BLaER1 (cell line): Measurements from ENCODE around the gene CNKSR1.
"Not testable (repeated sequence)": the region's sequence is repeated elsewhere in the genome, so short reads cannot be mapped to it uniquely, and the experiment has no call there.

Experiments
- H3K27ac ChIP-seq: shearing (Covaris generic); formaldehyde crosslinking; 2 replicates; pipeline ENCODE4 v1.8.1; 2022
- H3K27me3 ChIP-seq: shearing (Covaris generic); formaldehyde crosslinking; 2 replicates; pipeline ENCODE4 v1.8.1; 2022
- H3K36me3 ChIP-seq: shearing (Covaris generic); formaldehyde crosslinking; 2 replicates; pipeline ENCODE4 v1.8.1; 2022
- H3K4me1 ChIP-seq: shearing (Covaris generic); formaldehyde crosslinking; 2 replicates; pipeline ENCODE4 v1.8.1; 2022
- H3K4me2 ChIP-seq: shearing (Covaris generic); formaldehyde crosslinking; 2 replicates; pipeline ENCODE4 v1.8.1; 2022
- H3K4me3 ChIP-seq: shearing (Covaris generic); formaldehyde crosslinking; 2 replicates; pipeline ENCODE4 v1.8.1; 2022
- H3K9ac ChIP-seq: shearing (Covaris generic); formaldehyde crosslinking; 2 replicates; pipeline ENCODE4 v1.8.1; 2022
- H3K9me3 ChIP-seq: shearing (Covaris generic); formaldehyde crosslinking; 2 replicates; pipeline ENCODE4 v1.8.1; 2022
- H4K20me1 ChIP-seq: shearing (Covaris generic); formaldehyde crosslinking; 2 replicates; pipeline ENCODE4 v1.8.1; 2022
- Cebpa-rat ChIP-seq: shearing (Covaris generic); IDR thresholded peaks from 2 replicates; pipeline ENCODE4 v1.8.1; 2022

The CNKSR1 gene

GRCh38 chr1:26221094-26221493 is 43.8 kb downstream of the CNKSR1 start:
- Histone ChIP-seq H3K9me3 (no peaks in the 10 kb centered on the region), H3K27me3 (peaks cover 22% of the 10 kb centered on the region), H3K9ac (no peak overlapping the region), H3K27ac (no peak overlapping the region), H3K36me3 (no peaks in the 10 kb centered on the region), H3K4me1 (peaks cover 17% of the 10 kb centered on the region), H3K4me3 (no peak overlapping the region), H4K20me1 (no peaks in the 10 kb centered on the region), H3K4me2 (no peak overlapping the region)
- no peak for TF ChIP-seq Cebpa-rat

DNA sequence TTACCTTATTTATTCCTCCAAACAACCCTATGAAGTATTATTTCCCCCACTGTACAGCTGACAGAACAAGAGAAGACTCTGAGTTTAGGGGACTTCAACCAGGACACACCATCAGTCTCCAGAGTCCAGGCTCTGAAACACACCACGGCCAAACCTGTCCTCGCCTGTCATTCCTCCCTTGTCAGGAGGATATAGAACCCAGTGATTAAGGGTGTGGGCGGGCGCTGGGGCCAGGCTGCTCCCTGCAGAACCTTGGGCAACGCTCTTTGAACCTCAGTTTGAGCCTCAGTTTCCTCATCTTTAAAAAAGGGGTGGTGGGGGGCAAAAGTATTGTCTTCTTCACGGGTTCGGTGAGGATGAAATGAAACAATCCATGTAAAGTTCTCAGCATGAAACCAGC is 47.3 kb downstream of the CNKSR1 start:
- no peak for TF ChIP-seq Cebpa-rat
- Histone ChIP-seq H3K4me1 (peaks cover 25% of the 10 kb centered on the region), H3K4me3 (no peak overlapping the region), H3K4me2 (no peak overlapping the region), H3K9me3 (no peaks in the 10 kb centered on the region), H3K27ac (no peak overlapping the region), H3K36me3 (no peaks in the 10 kb centered on the region), H4K20me1 (no peaks in the 10 kb centered on the region), H3K9ac (no peak overlapping the region), H3K27me3 (peaks cover 33% of the 10 kb centered on the region)

- Histone ChIP-seq H3K9me3 (no peaks in the 10 kb centered on the region), H3K27me3 (peaks cover 33% of the 10 kb centered on the region), H3K4me3 (peak overlapping the region; percentile 53), H3K4me2 (peak overlapping the region; percentile 63), H3K27ac (no peak overlapping the region), H4K20me1 (no peaks in the 10 kb centered on the region), H3K4me1 (peaks cover 25% of the 10 kb centered on the region), H3K9ac (no peak overlapping the region), H3K36me3 (no peaks in the 10 kb centered on the region)
- TF ChIP-seq Cebpa-rat: no peak
Measured at GRCh38 chr1:26225033-26225831, 47.9 kb downstream of the CNKSR1 start.

- H3K27me3 ChIP-seq: peaks cover 15% of the 10 kb centered on the region
- not testable (repeated sequence) for H3K27ac ChIP-seq, H3K4me2 ChIP-seq, H3K4me3 ChIP-seq, H3K9me3 ChIP-seq, H3K36me3 ChIP-seq, H3K9ac ChIP-seq
- H4K20me1 ChIP-seq: peaks cover 14% of the 10 kb centered on the region
- H3K4me1 ChIP-seq: peaks cover 27% of the 10 kb centered on the region
Measured at GRCh38 chr1:26230682-26231081, 53.4 kb downstream of the CNKSR1 start.

- Histone ChIP-seq H3K9me3 (no peaks in the 10 kb centered on the region), H3K4me1 (peaks cover 34% of the 10 kb centered on the region), H3K27ac (peak within 1 kb of the TSS; percentile 85), H3K27me3 (no peaks in the 10 kb centered on the region), H4K20me1 (peaks cover 48% of the 10 kb centered on the region), H3K4me2 (peak within 1 kb of the TSS; percentile 93), H3K9ac (peak within 1 kb of the TSS; percentile 89), H3K4me3 (peak within 1 kb of the TSS; percentile 84), H3K36me3 (peaks cover 10% of the 10 kb centered on the region; the same call in 1 of the 2 replicates)
- no peak for TF ChIP-seq Cebpa-rat
Measured at GRCh38 chr1:26233903-26234643, 56.8 kb downstream of the CNKSR1 start, which contains the start of gene CEP85. TSS of gene CEP85 (plus strand) at chr1:26234200. CDS start at chr1:26239784, 5,584 bp downstream.

- H3K36me3 ChIP-seq: peaks cover 17% of the 10 kb centered on the region
- peak overlapping the region; percentile 89 for H3K9ac ChIP-seq
- no peaks in the 10 kb centered on the region for H3K27me3 ChIP-seq
- no peaks in the 10 kb centered on the region for H3K9me3 ChIP-seq
- TF ChIP-seq Cebpa-rat: no peak
- H4K20me1 ChIP-seq: peaks cover 55% of the 10 kb centered on the region
- peak overlapping the region; percentile 93 for H3K4me2 ChIP-seq
- H3K4me1 ChIP-seq: peaks cover 34% of the 10 kb centered on the region
- H3K4me3 ChIP-seq: peak overlapping the region; percentile 84
- peak overlapping the region; percentile 85 for H3K27ac ChIP-seq
Measured at GRCh38 chr1:26234644-26235370, 57.5 kb downstream of the CNKSR1 start.

GRCh38 chr1:26237230-26237966 is 60.1 kb downstream of the CNKSR1 start:
- Histone ChIP-seq H3K4me3 (no peak overlapping the region), H3K36me3 (peaks cover 43% of the 10 kb centered on the region), H3K27ac (no peak overlapping the region), H3K9me3 (no peaks in the 10 kb centered on the region), H3K4me1 (peaks cover 34% of the 10 kb centered on the region), H3K27me3 (no peaks in the 10 kb centered on the region), H3K4me2 (peak overlapping the region; percentile 93), H4K20me1 (peaks cover 80% of the 10 kb centered on the region), H3K9ac (no peak overlapping the region)
- TF ChIP-seq Cebpa-rat: no peak
